WTC11 (cell line): ENCODE results near the gene RELT. TPM values are rescaled to one million over a fixed set of nuclear protein-coding genes. Genes with fewer than 3 reads are reported as not detected.

Source experiments
- ATAC-seq: fragments of 200-7000 bp; cut with Tn5 transposase; 2 replicates; pipeline ENCODE4 v1.10.0; 2021; ENCODE audit warnings: mild to moderate bottlenecking, moderate library complexity
- CTCF ChIA-PET: fragments of 300-600 bp; sonication (Branson Sonifier 250); formaldehyde crosslinking; loops from one replicate; lab custom pipeline; 2021; ENCODE audit warnings: antibody characterized with exemption; lab: Charles Lee
- POLR2A ChIA-PET: fragments of 350-600 bp; sonication (Branson Sonifier 250); formaldehyde crosslinking; loops from one replicate; lab custom pipeline; 2021; ENCODE audit warnings: antibody characterized with exemption; lab: Charles Lee
- DNase-seq: peaks from one replicate; pipeline ENCODE4 v3.0.0; 2021; ENCODE audit warnings: low spot score
- H3K27ac Mint-ChIP-seq: 2 replicates; pipeline ENCODE4 v1.8.0; 2021; ENCODE audit warnings: mixed read lengths
- H3K27me3 Mint-ChIP-seq: 2 replicates; pipeline ENCODE4 v1.8.0; 2021; ENCODE audit warnings: low read depth, mild to moderate bottlenecking, moderate library complexity, mixed read lengths
- H3K36me3 Mint-ChIP-seq: 2 replicates; pipeline ENCODE4 v1.8.0; 2021; ENCODE audit warnings: mixed read lengths
- H3K4me1 Mint-ChIP-seq: 2 replicates; pipeline ENCODE4 v1.8.0; 2022; ENCODE audit warnings: mixed read lengths
- H3K4me3 Mint-ChIP-seq: 2 replicates; pipeline ENCODE4 v1.8.0; 2021; ENCODE audit warnings: mild to moderate bottlenecking, moderate library complexity, mixed read lengths
- H3K9me3 Mint-ChIP-seq: 2 replicates; pipeline ENCODE4 v1.8.0; 2021; ENCODE audit warnings: mixed read lengths
- ARID4B ChIP-seq: sonication (generic); formaldehyde crosslinking; IDR thresholded peaks from 2 replicates; pipeline ENCODE4 v1.8.0; 2023; ENCODE audit warnings: missing genetic modification reagents, mild to moderate bottlenecking, borderline replicate concordance
- ATF1 ChIP-seq: sonication (generic); formaldehyde crosslinking; IDR thresholded peaks from 2 replicates; pipeline ENCODE4 v1.8.1; 2023; ENCODE audit warnings: mild to moderate bottlenecking, moderate library complexity, missing genetic modification reagents
- CREM ChIP-seq: sonication (generic); formaldehyde crosslinking; IDR thresholded peaks from 2 replicates; pipeline ENCODE4 v1.8.1; 2022; ENCODE audit warnings: mild to moderate bottlenecking, missing genetic modification reagents, moderate library complexity
- ELF4 ChIP-seq: sonication (generic); formaldehyde crosslinking; IDR thresholded peaks from 2 replicates; pipeline ENCODE4 v1.8.1; 2022; ENCODE audit warnings: low read depth, mild to moderate bottlenecking, moderate library complexity, missing genetic modification reagents
- ETV6 ChIP-seq: sonication (generic); formaldehyde crosslinking; IDR thresholded peaks from 2 replicates; pipeline ENCODE4 v1.8.1; 2022; ENCODE audit warnings: mild to moderate bottlenecking, missing genetic modification reagents
- FOXJ3 ChIP-seq: sonication (generic); formaldehyde crosslinking; IDR thresholded peaks from 2 replicates; pipeline ENCODE4 v1.9.0; 2021; ENCODE audit warnings: missing genetic modification reagents, mild to moderate bottlenecking, borderline replicate concordance
- GABPB1 ChIP-seq: sonication (generic); formaldehyde crosslinking; IDR thresholded peaks from 2 replicates; pipeline ENCODE4 v1.8.1; 2023; ENCODE audit warnings: mild to moderate bottlenecking, missing genetic modification reagents
- IRF1 ChIP-seq: sonication (generic); formaldehyde crosslinking; IDR thresholded peaks from 2 replicates; pipeline ENCODE4 v1.8.0; 2023; ENCODE audit warnings: missing genetic modification reagents
- JUN ChIP-seq: sonication (generic); formaldehyde crosslinking; IDR thresholded peaks from 2 replicates; pipeline ENCODE4 v1.8.0; 2023; ENCODE audit warnings: mild to moderate bottlenecking, missing genetic modification reagents
- MXD4 ChIP-seq: fragments of 250-450 bp; sonication (Bioruptor Pico); IDR thresholded peaks from 2 replicates; pipeline ENCODE4 v1.8.0; 2021; ENCODE audit warnings: mild to moderate bottlenecking, moderate library complexity, borderline replicate concordance
- NFATC4 ChIP-seq: fragments of 250-450 bp; sonication (Bioruptor Pico); IDR thresholded peaks from 2 replicates; pipeline ENCODE4 v1.9.0; 2021; ENCODE audit warnings: mild to moderate bottlenecking
- NFE2L1 ChIP-seq: sonication (generic); formaldehyde crosslinking; IDR thresholded peaks from 2 replicates; pipeline ENCODE4 v1.8.1; 2023; ENCODE audit warnings: missing genetic modification reagents
- OVOL2 ChIP-seq: fragments of 250-450 bp; sonication (Bioruptor Pico); IDR thresholded peaks from 2 replicates; pipeline ENCODE4 v1.9.0; 2021; ENCODE audit warnings: mild to moderate bottlenecking, borderline replicate concordance
- SMAD4 ChIP-seq: sonication (generic); formaldehyde crosslinking; IDR thresholded peaks from 2 replicates; pipeline ENCODE4 v1.8.0; 2022; ENCODE audit warnings: mild to moderate bottlenecking, missing genetic modification reagents
- SOX15 ChIP-seq: fragments of 250-450 bp; sonication (Bioruptor Pico); IDR thresholded peaks from 2 replicates; pipeline ENCODE4 v1.9.0; 2021; ENCODE audit warnings: mild to moderate bottlenecking
- SP1 ChIP-seq: sonication (generic); formaldehyde crosslinking; conservative IDR thresholded peaks from 2 replicates; pipeline ENCODE4 v1.8.1; 2022; ENCODE audit warnings: missing genetic modification reagents
- ZNF219 ChIP-seq: sonication (generic); formaldehyde crosslinking; IDR thresholded peaks from 2 replicates; pipeline ENCODE4 v1.8.0; 2023; ENCODE audit warnings: missing genetic modification reagents, mild to moderate bottlenecking, borderline replicate concordance
- ZNF232 ChIP-seq: sonication (generic); formaldehyde crosslinking; IDR thresholded peaks from 2 replicates; pipeline ENCODE4 v1.8.0; 2022; ENCODE audit warnings: mild to moderate bottlenecking, missing genetic modification reagents
- ZNF396 ChIP-seq: fragments of 250-450 bp; sonication (Bioruptor Pico); IDR thresholded peaks from 2 replicates; pipeline ENCODE4 v1.8.0; 2021; ENCODE audit warnings: mild to moderate bottlenecking, moderate library complexity, borderline replicate concordance
- ZNF423 ChIP-seq: fragments of 250-450 bp; sonication (Bioruptor Pico); IDR thresholded peaks from 2 replicates; pipeline ENCODE4 v2.1.2; 2022; ENCODE audit warnings: mild to moderate bottlenecking, moderate library complexity
- total RNA-seq: library from RNA; stranded (reverse); gene quantifications from 3 replicates; pipeline ENCODE4 v1.2.3, GENCODE V29; 2021
- TF ChIP-seq, protein P1 (sequence below): sonication (generic); formaldehyde crosslinking; IDR thresholded peaks from 2 replicates; pipeline ENCODE4 v1.8.1; 2022; ENCODE audit warnings: mild to moderate bottlenecking, moderate library complexity, missing genetic modification reagents
- TF ChIP-seq, protein P2 (sequence below): sonication (generic); formaldehyde crosslinking; conservative IDR thresholded peaks from 2 replicates; pipeline ENCODE4 v1.8.1; 2023; ENCODE audit warnings: mild to moderate bottlenecking, low read depth, missing genetic modification reagents, moderate library complexity
- TF ChIP-seq, protein P3 (sequence below): sonication (generic); formaldehyde crosslinking; IDR thresholded peaks from 2 replicates; pipeline ENCODE4 v1.8.1; 2022; ENCODE audit warnings: low read depth, mild to moderate bottlenecking, moderate library complexity, missing genetic modification reagents, borderline replicate concordance
- TF ChIP-seq, protein P4 (sequence below): fragments of 200-600 bp; IDR thresholded peaks from 2 replicates; pipeline ENCODE4 v1.8.0; 2022; ENCODE audit warnings: antibody characterized with exemption

Gene RELT
- total RNA-seq, 1 experiment from 2014 or later: 6.7 TPM

GRCh38 chr11:73384872-73385689, 8.9 kb downstream of the RELT start:
- Mint-ChIP-seq H3K36me3 (no peaks in the 10 kb centered on the region), H3K27me3 (no peaks in the 10 kb centered on the region), H3K4me1 (peaks cover 11% of the 10 kb centered on the region), H3K4me3 (no peak overlapping the region), H3K27ac (peak overlapping the region; percentile 32; the same call in 1 of the 2 replicates), H3K9me3 (no peaks in the 10 kb centered on the region)
- no peak for ATAC-seq
- TF ChIP-seq GABPB1 (CRISPR knock-in tag) (no peak), SP1 (no peak), SMAD4 (CRISPR knock-in tag) (no peak), ETV6 (no peak), JUN (no peak), ATF1 (CRISPR knock-in tag) (no peak), ZNF423 (CRISPR knock-in tag) (no peak), FOXJ3 (CRISPR knock-in tag) (no peak), IRF1 (CRISPR knock-in tag) (no peak), NFE2L1 (CRISPR knock-in tag) (no peak), ZNF232 (no peak), OVOL2 (no peak), NFATC4 (no peak), SOX15 (CRISPR knock-in tag) (no peak), MXD4 (CRISPR knock-in tag) (no peak), ZNF396 (CRISPR knock-in tag) (no peak)
- TF ChIP-seq, protein P1, sequence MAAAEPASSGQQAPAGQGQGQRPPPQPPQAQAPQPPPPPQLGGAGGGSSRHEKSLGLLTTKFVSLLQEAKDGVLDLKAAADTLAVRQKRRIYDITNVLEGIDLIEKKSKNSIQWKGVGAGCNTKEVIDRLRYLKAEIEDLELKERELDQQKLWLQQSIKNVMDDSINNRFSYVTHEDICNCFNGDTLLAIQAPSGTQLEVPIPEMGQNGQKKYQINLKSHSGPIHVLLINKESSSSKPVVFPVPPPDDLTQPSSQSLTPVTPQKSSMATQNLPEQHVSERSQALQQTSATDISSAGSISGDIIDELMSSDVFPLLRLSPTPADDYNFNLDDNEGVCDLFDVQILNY (CRISPR knock-in tag): no peak
- TF ChIP-seq, protein P2, sequence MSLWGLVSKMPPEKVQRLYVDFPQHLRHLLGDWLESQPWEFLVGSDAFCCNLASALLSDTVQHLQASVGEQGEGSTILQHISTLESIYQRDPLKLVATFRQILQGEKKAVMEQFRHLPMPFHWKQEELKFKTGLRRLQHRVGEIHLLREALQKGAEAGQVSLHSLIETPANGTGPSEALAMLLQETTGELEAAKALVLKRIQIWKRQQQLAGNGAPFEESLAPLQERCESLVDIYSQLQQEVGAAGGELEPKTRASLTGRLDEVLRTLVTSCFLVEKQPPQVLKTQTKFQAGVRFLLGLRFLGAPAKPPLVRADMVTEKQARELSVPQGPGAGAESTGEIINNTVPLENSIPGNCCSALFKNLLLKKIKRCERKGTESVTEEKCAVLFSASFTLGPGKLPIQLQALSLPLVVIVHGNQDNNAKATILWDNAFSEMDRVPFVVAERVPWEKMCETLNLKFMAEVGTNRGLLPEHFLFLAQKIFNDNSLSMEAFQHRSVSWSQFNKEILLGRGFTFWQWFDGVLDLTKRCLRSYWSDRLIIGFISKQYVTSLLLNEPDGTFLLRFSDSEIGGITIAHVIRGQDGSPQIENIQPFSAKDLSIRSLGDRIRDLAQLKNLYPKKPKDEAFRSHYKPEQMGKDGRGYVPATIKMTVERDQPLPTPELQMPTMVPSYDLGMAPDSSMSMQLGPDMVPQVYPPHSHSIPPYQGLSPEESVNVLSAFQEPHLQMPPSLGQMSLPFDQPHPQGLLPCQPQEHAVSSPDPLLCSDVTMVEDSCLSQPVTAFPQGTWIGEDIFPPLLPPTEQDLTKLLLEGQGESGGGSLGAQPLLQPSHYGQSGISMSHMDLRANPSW (CRISPR knock-in tag): no peak
- no peak for DNase-seq
- POLR2A ChIA-PET: no interaction called here
- CTCF ChIA-PET: interaction anchor here (0.7 to 5.1 kb wide), 12 partner anchors 8 to 293 kb away, joined by 3 to 41 read pairs (median 7); partner anchors contain the start of gene RELT

DNA sequence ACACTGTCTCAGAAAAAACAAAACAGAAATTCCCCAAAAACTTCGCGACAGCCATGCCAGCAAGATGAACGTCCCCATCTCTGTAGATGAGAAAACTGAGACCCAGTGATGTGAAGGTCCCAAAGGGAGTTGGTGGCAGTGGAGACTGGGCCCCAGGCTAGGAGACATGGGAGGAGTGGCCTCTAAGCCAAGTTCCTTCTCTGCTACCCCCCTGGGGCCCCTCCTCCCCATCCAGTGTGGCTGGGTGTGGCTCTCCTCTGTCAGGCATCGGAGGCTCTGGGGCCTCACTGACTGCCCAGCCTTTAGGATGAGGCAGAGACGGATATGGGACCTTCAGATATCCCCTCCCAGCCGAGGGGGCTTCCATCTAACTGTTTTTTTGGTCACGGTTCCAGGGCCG, 9.8 kb downstream of the RELT start:
- ATAC-seq (no peak), DNase-seq (no peak)
- POLR2A ChIA-PET: no interaction called here
- no peak overlapping the region for H3K4me3 Mint-ChIP-seq
- no peaks in the 10 kb centered on the region for H3K36me3 Mint-ChIP-seq
- CTCF ChIA-PET: interaction anchor here (0.9 to 5.1 kb wide), 7 partner anchors 8 to 88 kb away, joined by 3 to 41 read pairs (median 7); partner anchors contain the start of gene RELT
- peaks cover 11% of the 10 kb centered on the region for H3K4me1 Mint-ChIP-seq
- no peak overlapping the region for H3K27ac Mint-ChIP-seq
- H3K27me3 Mint-ChIP-seq: no peaks in the 10 kb centered on the region
- H3K9me3 Mint-ChIP-seq: no peaks in the 10 kb centered on the region
- TF ChIP-seq ELF4 (CRISPR knock-in tag) (no peak), CREM (CRISPR knock-in tag) (no peak), ARID4B (CRISPR knock-in tag) (no peak), ZNF219 (CRISPR knock-in tag) (no peak)
- TF ChIP-seq, protein P3, sequence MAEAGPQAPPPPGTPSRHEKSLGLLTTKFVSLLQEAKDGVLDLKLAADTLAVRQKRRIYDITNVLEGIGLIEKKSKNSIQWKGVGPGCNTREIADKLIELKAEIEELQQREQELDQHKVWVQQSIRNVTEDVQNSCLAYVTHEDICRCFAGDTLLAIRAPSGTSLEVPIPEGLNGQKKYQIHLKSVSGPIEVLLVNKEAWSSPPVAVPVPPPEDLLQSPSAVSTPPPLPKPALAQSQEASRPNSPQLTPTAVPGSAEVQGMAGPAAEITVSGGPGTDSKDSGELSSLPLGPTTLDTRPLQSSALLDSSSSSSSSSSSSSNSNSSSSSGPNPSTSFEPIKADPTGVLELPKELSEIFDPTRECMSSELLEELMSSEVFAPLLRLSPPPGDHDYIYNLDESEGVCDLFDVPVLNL (CRISPR knock-in tag): no peak
- TF ChIP-seq, protein P4, sequence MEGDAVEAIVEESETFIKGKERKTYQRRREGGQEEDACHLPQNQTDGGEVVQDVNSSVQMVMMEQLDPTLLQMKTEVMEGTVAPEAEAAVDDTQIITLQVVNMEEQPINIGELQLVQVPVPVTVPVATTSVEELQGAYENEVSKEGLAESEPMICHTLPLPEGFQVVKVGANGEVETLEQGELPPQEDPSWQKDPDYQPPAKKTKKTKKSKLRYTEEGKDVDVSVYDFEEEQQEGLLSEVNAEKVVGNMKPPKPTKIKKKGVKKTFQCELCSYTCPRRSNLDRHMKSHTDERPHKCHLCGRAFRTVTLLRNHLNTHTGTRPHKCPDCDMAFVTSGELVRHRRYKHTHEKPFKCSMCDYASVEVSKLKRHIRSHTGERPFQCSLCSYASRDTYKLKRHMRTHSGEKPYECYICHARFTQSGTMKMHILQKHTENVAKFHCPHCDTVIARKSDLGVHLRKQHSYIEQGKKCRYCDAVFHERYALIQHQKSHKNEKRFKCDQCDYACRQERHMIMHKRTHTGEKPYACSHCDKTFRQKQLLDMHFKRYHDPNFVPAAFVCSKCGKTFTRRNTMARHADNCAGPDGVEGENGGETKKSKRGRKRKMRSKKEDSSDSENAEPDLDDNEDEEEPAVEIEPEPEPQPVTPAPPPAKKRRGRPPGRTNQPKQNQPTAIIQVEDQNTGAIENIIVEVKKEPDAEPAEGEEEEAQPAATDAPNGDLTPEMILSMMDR: no peak
